H1 (cell line): ENCODE data around the gene C12orf56. TPM values are rescaled to one million over a fixed set of nuclear protein-coding genes. Genes with fewer than 3 reads are reported as not detected.

Source experiments
- CTCF ChIA-PET: fragments of 300-600 bp; sonication (Branson Sonifier 250); formaldehyde crosslinking; loops from one replicate; lab custom pipeline; 2021; ENCODE audit not compliant: partially characterized antibody; lab: Charles Lee
- POLR2A ChIA-PET: fragments of 300-600 bp; sonication (Branson Sonifier 250); formaldehyde crosslinking; loops from one replicate; lab custom pipeline; 2021; ENCODE audit warnings: inconsistent platforms; ENCODE audit not compliant: partially characterized antibody; lab: Charles Lee
- DNase-seq, 2 experiments: peaks; one replicate each; pipeline versions ENCODE4 v3.0.0 to v3.0.0-alpha.2; 2010 to 2022; ENCODE audit warnings: low spot score in 2 of 2, low read depth in 1 of 2, mixed read lengths in 1 of 2
- FAIRE-seq: peaks from 2 replicates; lab custom pipeline; 2011; peaks lifted over from hg19 to GRCh38; lab: Jason Lieb, UNC
- H2AFZ ChIP-seq: 2 replicates; pipeline ENCODE4 v1.8.1; 2012; ENCODE audit warnings: low read length, inconsistent platforms
- H2AK5ac ChIP-seq: 2 replicates; pipeline ENCODE4 v1.6.1; 2013; ENCODE audit warnings: low read depth, low read length
- H2BK120ac ChIP-seq: replicated peaks from 2 replicates; pipeline ENCODE3; 2013; ENCODE audit warnings: low read depth, low read length, inconsistent platforms
- H2BK12ac ChIP-seq: 2 replicates; pipeline ENCODE4 v1.6.1; 2013; ENCODE audit warnings: low read depth, low read length
- H2BK15ac ChIP-seq: 2 replicates; pipeline ENCODE4 v1.6.1; 2013; ENCODE audit warnings: low read length
- H2BK20ac ChIP-seq: 2 replicates; pipeline ENCODE4 v1.6.1; 2013; ENCODE audit warnings: low read length
- H2BK5ac ChIP-seq: 2 replicates; pipeline ENCODE4 v1.6.1; 2013; ENCODE audit warnings: low read depth, low read length
- H3K14ac ChIP-seq: 2 replicates; pipeline ENCODE4 v1.6.1; 2013; ENCODE audit warnings: inconsistent platforms; ENCODE audit not compliant: insufficient read length
- H3K18ac ChIP-seq: 2 replicates; pipeline ENCODE4 v1.6.1; 2013; ENCODE audit warnings: low read length; ENCODE audit errors: extremely low read depth
- H3K23ac ChIP-seq: 2 replicates; pipeline ENCODE4 v1.6.1; 2013; ENCODE audit warnings: inconsistent platforms; ENCODE audit not compliant: insufficient read length
- H3K23me2 ChIP-seq: 2 replicates; pipeline ENCODE4 v1.6.1; 2013; ENCODE audit warnings: low read depth, low read length
- H3K27ac ChIP-seq: 2 replicates; pipeline ENCODE4 v1.6.1; 2011; ENCODE audit warnings: low read depth, low read length, inconsistent platforms
- H3K27me3 ChIP-seq, 4 experiments: replicated peaks in 1 of 4; 1 replicate in 1 of 4; 2 replicates in 3 of 4; pipeline versions ENCODE4 v1.6.1 to v1.8.1; 2011 to 2013; ENCODE audit warnings: low read length in 3 of 4, mild to moderate bottlenecking in 3 of 4, inconsistent platforms in 2 of 4, mixed read lengths in 2 of 4, moderate library complexity in 1 of 4; ENCODE audit not compliant: control insufficient read depth in 3 of 4, insufficient read depth in 3 of 4; ENCODE audit errors: extremely low read depth in 1 of 4
- H3K36me3 ChIP-seq, 4 experiments: 2 replicates each; pipeline versions ENCODE4 v1.6.1 to v1.8.1; 2011 to 2013; ENCODE audit warnings: mild to moderate bottlenecking in 4 of 4, low read length in 3 of 4, moderate library complexity in 2 of 4, control low read depth in 1 of 4, inconsistent platforms in 1 of 4; ENCODE audit not compliant: insufficient read depth in 4 of 4, control insufficient read depth in 2 of 4
- H3K4ac ChIP-seq: replicated peaks from 2 replicates; pipeline ENCODE3; 2013; ENCODE audit warnings: low read length, low read depth, mixed read lengths, inconsistent platforms; ENCODE audit not compliant: insufficient read length
- H3K4me1 ChIP-seq, 4 experiments: replicated peaks in 1 of 4; 1 replicate in 1 of 4; 2 replicates in 3 of 4; pipeline versions ENCODE4 v1.6.1 to v1.8.1; 2011 to 2013; ENCODE audit warnings: low read length in 3 of 4, inconsistent platforms in 2 of 4, mixed read lengths in 1 of 4; ENCODE audit not compliant: insufficient read depth in 4 of 4, control insufficient read depth in 3 of 4
- H3K4me2 ChIP-seq, 2 experiments: 2 replicates each; pipeline versions ENCODE4 v1.6.1 to v1.8.1; 2011 to 2013; ENCODE audit warnings: low read depth in 2 of 2, low read length in 2 of 2, control low read depth in 1 of 2, inconsistent platforms in 1 of 2, mild to moderate bottlenecking in 1 of 2; ENCODE audit not compliant: insufficient read depth in 1 of 2
- H3K4me3 ChIP-seq, 4 experiments: fragments of 200-600, 300-600 bp in 1 of 4; sonication (generic), shearing (Covaris generic), sonication (Bioruptor Twin) in 1 of 4; 2 replicates each; pipeline versions ENCODE4 v1.5.1 to v1.8.1; 2011 to 2016; ENCODE audit warnings: low read length in 4 of 4, low read depth in 3 of 4, control low read depth in 2 of 4, inconsistent platforms in 2 of 4, mild to moderate bottlenecking in 2 of 4, mixed read lengths in 1 of 4, moderate library complexity in 1 of 4; ENCODE audit not compliant: insufficient read depth in 2 of 4; ENCODE audit errors: extremely low read depth in 1 of 4
- H3K56ac ChIP-seq: replicated peaks from 2 replicates; pipeline ENCODE3; 2013; ENCODE audit warnings: low read depth, mild to moderate bottlenecking, mixed read lengths, low read length, inconsistent platforms; ENCODE audit not compliant: insufficient read length
- H3K79me1 ChIP-seq: 2 replicates; pipeline ENCODE4 v1.6.1; 2013; ENCODE audit warnings: low read depth, low read length, control low read depth
- H3K79me2 ChIP-seq, 2 experiments: 2 replicates each; pipeline versions ENCODE4 v1.6.1 to v1.8.1; 2012 to 2013; ENCODE audit warnings: low read length in 2 of 2, mild to moderate bottlenecking in 2 of 2, inconsistent platforms in 1 of 2; ENCODE audit not compliant: insufficient read depth in 2 of 2, control insufficient read depth in 1 of 2
- H3K9ac ChIP-seq, 4 experiments: replicated peaks in 1 of 4; 1 replicate in 1 of 4; 2 replicates in 3 of 4; pipeline versions ENCODE4 v1.6.1 to v1.8.1; 2011 to 2013; ENCODE audit warnings: low read depth in 3 of 4, low read length in 3 of 4, control low read depth in 2 of 4, mild to moderate bottlenecking in 2 of 4, moderate library complexity in 2 of 4, inconsistent platforms in 1 of 4; ENCODE audit errors: extremely low read depth in 1 of 4
- H3K9me3 ChIP-seq, 2 experiments: 2 replicates each; pipeline versions ENCODE4 v1.6.1 to v1.8.1; 2012 to 2013; ENCODE audit warnings: mild to moderate bottlenecking in 2 of 2, moderate library complexity in 2 of 2, control low read depth in 1 of 2, inconsistent platforms in 1 of 2, low read depth in 1 of 2, low read length in 1 of 2, mixed read lengths in 1 of 2; ENCODE audit not compliant: insufficient read depth in 2 of 2
- H4K20me1 ChIP-seq, 2 experiments: replicated peaks in 1 of 2; 2 replicates each; pipeline versions ENCODE3 to v1.8.1; 2011 to 2013; ENCODE audit warnings: inconsistent platforms in 2 of 2, low read length in 2 of 2, mild to moderate bottlenecking in 1 of 2; ENCODE audit not compliant: insufficient read depth in 2 of 2, control insufficient read depth in 1 of 2
- H4K5ac ChIP-seq: 2 replicates; pipeline ENCODE4 v1.6.1; 2013; ENCODE audit warnings: low read length, low read depth, mixed read lengths, inconsistent platforms; ENCODE audit not compliant: insufficient read length
- H4K8ac ChIP-seq: 2 replicates; pipeline ENCODE4 v1.8.0; 2013; ENCODE audit warnings: mild to moderate bottlenecking, moderate library complexity, low read length, inconsistent platforms; ENCODE audit not compliant: insufficient read depth; ENCODE audit errors: extremely low read depth
- H4K91ac ChIP-seq: replicated peaks from 2 replicates; pipeline ENCODE3; 2013; ENCODE audit warnings: low read length, mixed read lengths, inconsistent platforms; ENCODE audit not compliant: insufficient read length
- ASH2L ChIP-seq: fragments of 200-600, 300-600 bp; sonication (generic); IDR thresholded peaks from one replicate; pipeline ENCODE4 v1.7.1; 2017; ENCODE audit warnings: low read length
- BACH1 ChIP-seq: IDR thresholded peaks from 2 replicates; pipeline ENCODE4 v1.6.1; 2012; ENCODE audit warnings: low read length, improper control_type of control experiment
- BCL11A ChIP-seq, 2 experiments: IDR thresholded peaks; one replicate each; pipeline ENCODE4 v1.6.1; 2011; ENCODE audit warnings: low read depth in 2 of 2, low read length in 2 of 2, mild to moderate bottlenecking in 2 of 2
- CBX5 ChIP-seq: fragments of 300-800, 300-1000 bp; sonication (generic); IDR thresholded peaks from 2 replicates; pipeline ENCODE4 v1.7.1; 2016; ENCODE audit warnings: antibody characterized with exemption, low read length, low read depth
- CEBPB ChIP-seq: IDR thresholded peaks from 2 replicates; pipeline ENCODE4 v1.6.1; 2012; ENCODE audit warnings: low read depth, low read length
- CREB1 ChIP-seq: IDR thresholded peaks from 2 replicates; pipeline ENCODE4 v1.6.1; 2012; ENCODE audit warnings: inconsistent platforms
- JUND ChIP-seq: IDR thresholded peaks from 2 replicates; pipeline ENCODE4 v1.6.1; 2011; ENCODE audit warnings: mild to moderate bottlenecking, improper control_type of control experiment, low read length
- NANOG ChIP-seq: IDR thresholded peaks from 2 replicates; pipeline ENCODE4 v1.6.1; 2011; ENCODE audit warnings: low read length, low read depth, mild to moderate bottlenecking, inconsistent platforms; ENCODE audit not compliant: insufficient read depth, poor library complexity, severe bottlenecking
- SIRT6 ChIP-seq: IDR thresholded peaks from one replicate; pipeline ENCODE4 v1.7.1; 2012; ENCODE audit warnings: low read length, inconsistent platforms
- SUZ12 ChIP-seq: fragments of 200-600 bp; sonication (generic); IDR thresholded peaks from 2 replicates; pipeline ENCODE4 v1.6.1; 2012; ENCODE audit warnings: mild to moderate bottlenecking, inconsistent platforms, low read length, moderate library complexity, mixed read lengths
- TBP ChIP-seq: IDR thresholded peaks from 2 replicates; pipeline ENCODE4 v1.6.1; 2011; ENCODE audit warnings: low read depth, low read length, improper control_type of control experiment
- WGBS, 2 experiments: shearing (Covaris generic) in 1 of 2; methylation state at CpG; one replicate each; pipeline versions ENCODE4 v1.1.6 to v1.1.7; 2013 to 2015; ENCODE audit warnings: low lambda C conversion rate in 2 of 2, mixed read lengths in 2 of 2, inconsistent platforms in 1 of 2, low coverage in 1 of 2, missing lambda C conversion rate in 1 of 2; ENCODE audit not compliant: insufficient replicate concordance in 2 of 2, insufficient coverage in 1 of 2, insufficient read length in 1 of 2; ENCODE audit errors: extremely low coverage in 1 of 2, missing lambda C conversion rate in 1 of 2; 5-methylcytosine and 5-hydroxymethylcytosine counted together
- polyA plus RNA-seq, 7 experiments: library from polyadenylated mRNA; depleted of rRNA in 3 of 7; stranded (reverse) in 5 of 7; unstranded in 2 of 7; fragments of >200 nt in 5 of 7; fragments of 200-250 nt in 2 of 7; gene quantifications; 1 replicate in 5 of 7; 2 replicates in 1 of 7; 4 replicates in 1 of 7; pipeline versions ENCODE4 v1.2.1 to v1.2.3, GENCODE V29; 2011 to 2013; ENCODE audit warnings: missing spikeins in 2 of 7, mixed read lengths in 2 of 7
- total RNA-seq: library from RNA; stranded (reverse); fragmentation: NEBNext Ultra II Directional; extraction: Animal tissue kit (Norgen Biotek cat#: 25700); gene quantifications from 2 replicates; pipeline ENCODE4 v1.2.1, GENCODE V29; 2021
- TF ChIP-seq, protein P1 (sequence below): IDR thresholded peaks from 2 replicates; pipeline ENCODE4 v1.6.1; 2012; ENCODE audit warnings: low read length, inconsistent platforms

The C12orf56 gene
- total and polyA plus RNA-seq, 2 of the 8 experiments (the other 6 are each of a cell fraction or from before 2014, with no cell fraction given), result 1.1 to 2.9 TPM

- H3K4me2 ChIP-seq, result no peak overlapping the region
- DNase-seq (no peak), FAIRE-seq (no peak)
- no peak overlapping the region for H2AFZ ChIP-seq
- H3K23me2 ChIP-seq, result no peaks in the 10 kb centered on the region; the same call in 1 of the 2 replicates
- no peak overlapping the region for H3K9ac ChIP-seq
- H3K79me1 ChIP-seq, result no peaks in the 10 kb centered on the region
- POLR2A ChIA-PET, result interaction anchor here (0.9 to 1.6 kb wide), 2 partner anchors 87 to 100 kb away, joined by 3 to 4 read pairs; partner anchors contain the start of gene XPOT
- H2BK12ac ChIP-seq, result no peak overlapping the region
- 84% methylated on average over 10 of the region's 10 CpGs; no CpG with 5 or more reads in 1 of the 2 experiments for WGBS, 2 experiments
- H3K4me3 ChIP-seq, result no peak overlapping the region
- no peaks in the 10 kb centered on the region for H3K36me3 ChIP-seq
- H3K4ac ChIP-seq, result no peak overlapping the region
- CTCF ChIA-PET, result interaction anchor here (1.0 to 1.9 kb wide), 2 partner anchors 31 to 48 kb away, joined by 3 to 5 read pairs; no protein-coding TSS in a partner anchor
- H2BK120ac ChIP-seq, result no peak overlapping the region
- H4K91ac ChIP-seq, result no peak overlapping the region
- H2BK15ac ChIP-seq, result no peak overlapping the region
- no peak overlapping the region for H3K27ac ChIP-seq
- no peak overlapping the region for H2AK5ac ChIP-seq
- no peak overlapping the region for H2BK20ac ChIP-seq
- H4K5ac ChIP-seq, result no peak overlapping the region
- no peak overlapping the region for H3K23ac ChIP-seq
- no peaks in the 10 kb centered on the region for H3K79me2 ChIP-seq
- no peaks in the 10 kb centered on the region for H3K27me3 ChIP-seq
- H3K56ac ChIP-seq, result no peak overlapping the region
- H4K20me1 ChIP-seq, result no peaks in the 10 kb centered on the region
- no peak overlapping the region for H4K8ac ChIP-seq
- H3K9me3 ChIP-seq, result no peaks in the 10 kb centered on the region
- H3K18ac ChIP-seq, result no peak overlapping the region
- H3K4me1 ChIP-seq, result no peaks in the 10 kb centered on the region
- H3K14ac ChIP-seq, result no peak overlapping the region
- H2BK5ac ChIP-seq, result no peak overlapping the region
- TF ChIP-seq, protein P1, sequence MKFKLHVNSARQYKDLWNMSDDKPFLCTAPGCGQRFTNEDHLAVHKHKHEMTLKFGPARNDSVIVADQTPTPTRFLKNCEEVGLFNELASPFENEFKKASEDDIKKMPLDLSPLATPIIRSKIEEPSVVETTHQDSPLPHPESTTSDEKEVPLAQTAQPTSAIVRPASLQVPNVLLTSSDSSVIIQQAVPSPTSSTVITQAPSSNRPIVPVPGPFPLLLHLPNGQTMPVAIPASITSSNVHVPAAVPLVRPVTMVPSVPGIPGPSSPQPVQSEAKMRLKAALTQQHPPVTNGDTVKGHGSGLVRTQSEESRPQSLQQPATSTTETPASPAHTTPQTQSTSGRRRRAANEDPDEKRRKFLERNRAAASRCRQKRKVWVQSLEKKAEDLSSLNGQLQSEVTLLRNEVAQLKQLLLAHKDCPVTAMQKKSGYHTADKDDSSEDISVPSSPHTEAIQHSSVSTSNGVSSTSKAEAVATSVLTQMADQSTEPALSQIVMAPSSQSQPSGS, result no peak
- no peak for TF ChIP-seq CEBPB
- TF ChIP-seq SUZ12, result no peak
- no peak for TF ChIP-seq BCL11A (IDR thresholded peaks at IDR 0.05; ENCODE audit: low read depth in 2 of 2, low read length in 2 of 2)
- no peak for TF ChIP-seq CREB1
- no peak for TF ChIP-seq NANOG
- TF ChIP-seq TBP, result no peak
- no peak for TF ChIP-seq BACH1
- TF ChIP-seq SIRT6, result no peak
- TF ChIP-seq ASH2L, result no peak
- TF ChIP-seq CBX5, result no peak
- TF ChIP-seq JUND, result no peak
These were observed 86.0 kb downstream of the C12orf56 start for GRCh38 chr12:64304571-64304970.
